Right cardiac atrium (tissue), 5 donors: Measurements from ENCODE around the gene SH3PXD2B. TPM values are rescaled to one million over a fixed set of nuclear protein-coding genes. Genes with fewer than 3 reads are reported as not detected.

Experiments
- ATAC-seq, 2 donors: fragments of 200-7000 bp; cut with Tn5 transposase; one replicate each; pipeline versions ENCODE4 v1.8.0 to v1.9.1; 2020; ENCODE audit warnings: moderate library complexity in 2 of 2, mild to moderate bottlenecking in 1 of 2
- DNase-seq, 3 donors: peaks; one replicate each; pipeline ENCODE4 v3.0.0-alpha.2; 2020
- H3K27ac ChIP-seq: one replicate; pipeline ENCODE4 v1.5.1; 2013; ENCODE audit warnings: mild to moderate bottlenecking, low read length, control low read depth, moderate library complexity
- H3K27me3 ChIP-seq: one replicate; pipeline ENCODE4 v1.6.1; 2013; ENCODE audit not compliant: control insufficient read depth, insufficient read depth
- H3K4me1 ChIP-seq: one replicate; pipeline ENCODE4 v1.6.1; 2013; ENCODE audit warnings: low read length; ENCODE audit not compliant: control insufficient read depth, insufficient read depth
- H3K4me3 ChIP-seq: one replicate; pipeline ENCODE4 v1.5.1; 2013; ENCODE audit warnings: low read length, control low read depth
- H3K9me3 ChIP-seq: one replicate; pipeline ENCODE4 v1.6.1; 2013; ENCODE audit warnings: low read length; ENCODE audit not compliant: control insufficient read depth
- WGBS: extraction: QIAGEN DNeasy Blood & Tissue Kit; methylation state at CpG from one replicate; pipeline ENCODE4 v1.1.7; 2013; 5-methylcytosine and 5-hydroxymethylcytosine counted together
- intact Hi-C, 4 donors: fragments of 100-400 bp; cut with DNase I; formaldehyde crosslinking; loops; one replicate each; pipeline versions ENCODE4 v1.11.0 to v1.14.0; 2022 to 2023
- polyA plus RNA-seq: library from polyadenylated mRNA; stranded (reverse); fragments of 200-250 nt; gene quantifications from one replicate; pipeline ENCODE4 v1.2.3, GENCODE V29; 2013
- total RNA-seq, 4 donors: library from RNA; stranded (reverse); fragmentation: NEBNext Ultra II Directional; extraction: Animal tissue kit (Norgen Biotek cat#: 25700); gene quantifications; one replicate each; pipeline ENCODE4 v1.2.1, GENCODE V29; 2021
- donor health status: healthy with polysubstance abuse.
- donor health status: DM: no; HTN: yes; CAD: no.
- donor health status: DM: no; HTN: no; CAD: no.
- donor health status: DM: no; HTN: yes; CAD: no; lungs with severe emphysema.
- donor health status: DM: yes; HTN: yes; CAD: no.

The SH3PXD2B gene
- total and polyA plus RNA-seq, 5 donors = 2.2 to 18.0 (median 8.4) TPM

GRCh38 chr5:172444626-172445365 lies 9.5 kb downstream of the SH3PXD2B start:
- DNase-seq (peak in 1 of 3 donors; percentile 65), ATAC-seq (peak; percentile 3 to 4)
- intact Hi-C loops = no loop called here
- H3K27ac ChIP-seq = peak overlapping the region; percentile 8
- H3K9me3 ChIP-seq = no peaks in the 10 kb centered on the region
- H3K27me3 ChIP-seq = no peaks in the 10 kb centered on the region
- WGBS = 73% methylated on average over 8 of the region's 8 CpGs
- H3K4me3 ChIP-seq = no peak overlapping the region
- H3K4me1 ChIP-seq = peaks cover 16% of the 10 kb centered on the region

GRCh38 chr5:172444110-172444510 lies 10.2 kb downstream of the SH3PXD2B start:
- peaks cover 16% of the 10 kb centered on the region for H3K4me1 ChIP-seq
- H3K27ac ChIP-seq = peak overlapping the region; percentile 5
- WGBS = 90% methylated on average over 4 of the region's 4 CpGs
- H3K9me3 ChIP-seq = no peaks in the 10 kb centered on the region
- H3K4me3 ChIP-seq = no peak overlapping the region
- H3K27me3 ChIP-seq = no peaks in the 10 kb centered on the region
- ATAC-seq = no peak
- intact Hi-C loops = no loop called here
- DNase-seq = no peak

GRCh38 chr5:172443441-172444109 lies 10.8 kb downstream of the SH3PXD2B start:
- ATAC-seq (peak; percentile 59 to 81), DNase-seq (peak; percentile 90 to 94 (median 91))
- intact Hi-C loops = no loop called here
- Histone ChIP-seq H3K27me3 (no peaks in the 10 kb centered on the region), H3K9me3 (no peaks in the 10 kb centered on the region), H3K27ac (peak overlapping the region; percentile 51), H3K4me3 (no peak overlapping the region), H3K4me1 (peaks cover 16% of the 10 kb centered on the region)
- 31% methylated on average over 10 of the region's 10 CpGs for WGBS

GRCh38 chr5:172442592-172442991 lies 11.7 kb downstream of the SH3PXD2B start:
- H3K9me3 ChIP-seq = no peaks in the 10 kb centered on the region
- H3K4me1 ChIP-seq = peaks cover 22% of the 10 kb centered on the region
- intact Hi-C loops = no loop called here
- ATAC-seq (no peak), DNase-seq (no peak)
- no peak overlapping the region for H3K4me3 ChIP-seq
- no peak overlapping the region for H3K27ac ChIP-seq
- no peaks in the 10 kb centered on the region for H3K27me3 ChIP-seq
- WGBS = 83% methylated on average over 2 of the region's 2 CpGs

- intact Hi-C loops = no loop called here
- Histone ChIP-seq H3K27ac (peak overlapping the region; percentile 11), H3K4me3 (no peak overlapping the region), H3K4me1 (peaks cover 20% of the 10 kb centered on the region), H3K27me3 (no peaks in the 10 kb centered on the region), H3K9me3 (no peaks in the 10 kb centered on the region)
- ATAC-seq (peak; percentile 40 to 46), DNase-seq (peak; percentile 88 to 95 (median 91))
- WGBS = 74% methylated on average over 14 of the region's 14 CpGs
Measured at GRCh38 chr5:172441262-172441751, 13.0 kb downstream of the SH3PXD2B start.

- intact Hi-C loops = no loop called here
- no peak overlapping the region for H3K4me3 ChIP-seq
Measured at GRCh38 chr5:172440486-172440885, 13.8 kb downstream of the SH3PXD2B start.

GRCh38 chr5:172439785-172440477 lies 14.4 kb downstream of the SH3PXD2B start:
- WGBS = 70% methylated on average over 22 of the region's 22 CpGs
- Histone ChIP-seq H3K27ac (no peak overlapping the region), H3K4me1 (peaks cover 17% of the 10 kb centered on the region), H3K9me3 (no peaks in the 10 kb centered on the region), H3K4me3 (no peak overlapping the region), H3K27me3 (no peaks in the 10 kb centered on the region)
- DNase-seq (peak; percentile 78 to 83 (median 78)), ATAC-seq (no peak)
- intact Hi-C loops = no loop called here

More at GRCh38 chr5:172440486-172440885, 13.8 kb downstream of the SH3PXD2B start:
- H3K27ac ChIP-seq = no peak overlapping the region
- no peak for DNase-seq
- ATAC-seq = no peak
- 98% methylated on average over 7 of the region's 7 CpGs for WGBS
- peaks cover 17% of the 10 kb centered on the region for H3K4me1 ChIP-seq
- no peaks in the 10 kb centered on the region for H3K9me3 ChIP-seq
- no peaks in the 10 kb centered on the region for H3K27me3 ChIP-seq

GRCh38 chr5:172438319-172438668 lies 16.0 kb downstream of the SH3PXD2B start:
- ATAC-seq (no peak), DNase-seq (peak in 2 of 3 donors; percentile 37 to 59)
- Histone ChIP-seq H3K27me3 (no peaks in the 10 kb centered on the region), H3K4me3 (no peak overlapping the region), H3K4me1 (peaks cover 10% of the 10 kb centered on the region), H3K9me3 (no peaks in the 10 kb centered on the region), H3K27ac (peak overlapping the region; percentile 28)
- intact Hi-C loops = no loop called here
- WGBS = 33% methylated on average over 6 of the region's 6 CpGs

GRCh38 chr5:172437445-172438318 lies 16.6 kb downstream of the SH3PXD2B start:
- 31% methylated on average over 14 of the region's 14 CpGs for WGBS
- ATAC-seq (peak; percentile 75 to 82), DNase-seq (peak; percentile 88 to 93 (median 90))
- Histone ChIP-seq H3K27me3 (no peaks in the 10 kb centered on the region), H3K27ac (peak overlapping the region; percentile 28), H3K4me1 (peaks cover 9% of the 10 kb centered on the region), H3K4me3 (no peak overlapping the region), H3K9me3 (no peaks in the 10 kb centered on the region)
- intact Hi-C loops = no loop called here

- peak in 1 of 2 donors; percentile 1 for ATAC-seq
- Histone ChIP-seq H3K27ac (peak overlapping the region; percentile 1), H3K4me3 (no peak overlapping the region), H3K27me3 (no peaks in the 10 kb centered on the region), H3K4me1 (peaks cover 9% of the 10 kb centered on the region), H3K9me3 (no peaks in the 10 kb centered on the region)
- 73% methylated on average over 9 of the region's 9 CpGs for WGBS
- peak in 1 of 3 donors; percentile 51 for DNase-seq
- intact Hi-C loops = no loop called here
Measured at GRCh38 chr5:172436879-172437369, 17.4 kb downstream of the SH3PXD2B start.
